Neural progenitor cell (in vitro differentiated cells): ENCODE results near the gene APOC4.
"Not testable (repeated sequence)": the region's sequence is repeated elsewhere in the genome, so short reads cannot be mapped to it uniquely, and the experiment has no call there.

ENCODE experiments used
- EZH2 ChIP-seq: fragments of 200-600 bp; sonication (generic); IDR thresholded peaks from 2 replicates; pipeline ENCODE4 v1.6.1; 2017; ENCODE audit warnings: antibody characterized with exemption, mild to moderate bottlenecking, moderate library complexity
- EZH2phosphoT487 ChIP-seq: fragments of 200-600 bp; sonication (generic); IDR thresholded peaks from 2 replicates; pipeline ENCODE4 v1.6.1; 2017; ENCODE audit warnings: antibody characterized with exemption
- TF ChIP-seq, protein P1 (sequence below): fragments of 200-600 bp; sonication (generic); IDR thresholded peaks from 2 replicates; pipeline ENCODE4 v1.5.1; 2017; ENCODE audit warnings: antibody characterized with exemption, mild to moderate bottlenecking

DNA sequence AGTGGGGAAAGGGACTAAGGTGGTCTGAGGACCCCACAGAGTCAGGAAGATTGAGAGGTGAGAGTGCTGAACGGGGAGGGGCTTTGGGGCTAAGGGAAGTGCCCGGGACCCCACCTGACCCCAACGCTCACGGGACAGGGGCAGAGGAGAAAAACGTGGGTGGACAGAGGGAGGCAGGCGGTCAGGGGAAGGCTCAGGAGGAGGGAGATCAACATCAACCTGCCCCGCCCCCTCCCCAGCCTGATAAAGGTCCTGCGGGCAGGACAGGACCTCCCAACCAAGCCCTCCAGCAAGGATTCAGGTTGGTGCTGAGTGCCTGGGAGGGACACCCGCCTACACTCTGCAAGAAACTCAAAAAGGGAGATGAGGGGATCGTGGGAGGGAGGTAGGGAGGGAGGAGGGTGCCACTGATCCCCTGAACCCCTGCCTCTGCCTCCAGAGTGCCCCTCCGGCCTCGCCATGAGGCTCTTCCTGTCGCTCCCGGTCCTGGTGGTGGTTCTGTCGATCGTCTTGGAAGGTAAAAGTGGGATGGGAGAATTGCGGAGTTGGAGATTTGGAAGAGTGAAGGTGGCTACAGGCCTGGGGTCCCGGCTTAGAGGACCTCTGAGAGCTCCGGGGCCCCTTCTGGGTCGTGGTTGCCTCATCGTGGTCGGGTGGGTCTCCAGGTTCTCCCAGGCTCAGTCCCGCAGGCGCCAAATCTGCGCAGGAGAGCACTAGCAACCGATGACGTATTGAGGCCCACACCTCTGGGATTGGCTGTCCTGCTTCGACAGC is 27.4 kb upstream of the APOC4 start, which contains the start of gene APOC1:
- TF ChIP-seq, protein P1, sequence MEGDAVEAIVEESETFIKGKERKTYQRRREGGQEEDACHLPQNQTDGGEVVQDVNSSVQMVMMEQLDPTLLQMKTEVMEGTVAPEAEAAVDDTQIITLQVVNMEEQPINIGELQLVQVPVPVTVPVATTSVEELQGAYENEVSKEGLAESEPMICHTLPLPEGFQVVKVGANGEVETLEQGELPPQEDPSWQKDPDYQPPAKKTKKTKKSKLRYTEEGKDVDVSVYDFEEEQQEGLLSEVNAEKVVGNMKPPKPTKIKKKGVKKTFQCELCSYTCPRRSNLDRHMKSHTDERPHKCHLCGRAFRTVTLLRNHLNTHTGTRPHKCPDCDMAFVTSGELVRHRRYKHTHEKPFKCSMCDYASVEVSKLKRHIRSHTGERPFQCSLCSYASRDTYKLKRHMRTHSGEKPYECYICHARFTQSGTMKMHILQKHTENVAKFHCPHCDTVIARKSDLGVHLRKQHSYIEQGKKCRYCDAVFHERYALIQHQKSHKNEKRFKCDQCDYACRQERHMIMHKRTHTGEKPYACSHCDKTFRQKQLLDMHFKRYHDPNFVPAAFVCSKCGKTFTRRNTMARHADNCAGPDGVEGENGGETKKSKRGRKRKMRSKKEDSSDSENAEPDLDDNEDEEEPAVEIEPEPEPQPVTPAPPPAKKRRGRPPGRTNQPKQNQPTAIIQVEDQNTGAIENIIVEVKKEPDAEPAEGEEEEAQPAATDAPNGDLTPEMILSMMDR: not testable (repeated sequence)
- not testable (repeated sequence) for TF ChIP-seq EZH2phosphoT487, EZH2
